Measurements from ENCODE around the gene TBC1D9B.

The TBC1D9B gene

DNA sequence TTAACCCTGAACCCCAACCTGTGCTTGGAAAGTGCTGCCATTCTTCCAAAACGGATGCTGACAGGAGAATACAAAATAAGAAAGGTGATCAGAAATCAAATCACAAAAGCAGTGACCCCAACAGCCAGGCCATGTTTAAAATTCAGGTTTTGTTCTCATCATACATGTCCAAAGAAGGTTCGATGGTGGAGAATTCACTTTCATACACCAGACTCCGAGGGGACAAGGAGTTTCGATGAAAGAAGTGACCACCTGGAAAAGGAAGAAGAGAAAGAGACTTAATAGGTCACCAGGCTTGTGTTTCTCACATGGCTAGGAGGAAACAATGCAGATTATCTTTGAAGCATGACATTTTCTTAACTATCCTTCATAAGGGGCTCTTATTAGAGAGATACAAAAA lies 12.5 kb upstream of the TBC1D9B start:
- Histone ChIP-seq H3K9ac (ENCODE audit: low read length in 5 of 5) (no peak overlapping the region), H3K4me3 (ENCODE audit: low read depth in 1 of 5, low read length in 5 of 5) (no peak overlapping the region), H3K36me3 (ENCODE audit: control insufficient read depth in 5 of 5, insufficient read depth in 5 of 5, low read length in 5 of 5) (no peaks in the 10 kb centered on the region), H3K27me3 (ENCODE audit: control insufficient read depth in 5 of 5, insufficient read depth in 4 of 5, low read length in 5 of 5) (peaks cover 0 to 3% (median 0%) of the 10 kb centered on the region in 5 donors), H3K27ac (ENCODE audit: low read depth, low read length) (no peak overlapping the region), H3K9me3 (ENCODE audit: control insufficient read depth in 5 of 5, low read length in 5 of 5) (no peaks in the 10 kb centered on the region), H3K4me1 (ENCODE audit: control insufficient read depth in 5 of 5, insufficient read depth in 5 of 5, low read length in 5 of 5) (no peaks in the 10 kb centered on the region)

GRCh38 chr5:179919487-179920060 lies 11.9 kb upstream of the TBC1D9B start:
- Histone ChIP-seq H3K27me3 (ENCODE audit: control insufficient read depth in 5 of 5, insufficient read depth in 4 of 5, low read length in 5 of 5) (peaks cover 0 to 3% (median 0%) of the 10 kb centered on the region in 5 donors), H3K9ac (ENCODE audit: low read length in 5 of 5) (no peak overlapping the region), H3K36me3 (ENCODE audit: control insufficient read depth in 5 of 5, insufficient read depth in 5 of 5, low read length in 5 of 5) (no peaks in the 10 kb centered on the region), H3K4me3 (ENCODE audit: low read depth in 1 of 5, low read length in 5 of 5) (no peak overlapping the region), H3K4me1 (ENCODE audit: control insufficient read depth in 5 of 5, insufficient read depth in 5 of 5, low read length in 5 of 5) (no peaks in the 10 kb centered on the region), H3K27ac (ENCODE audit: low read depth, low read length) (no peak overlapping the region), H3K9me3 (ENCODE audit: control insufficient read depth in 5 of 5, low read length in 5 of 5) (no peaks in the 10 kb centered on the region)

GRCh38 chr5:179918742-179919486 lies 11.2 kb upstream of the TBC1D9B start:
- Histone ChIP-seq H3K36me3 (ENCODE audit: control insufficient read depth in 5 of 5, insufficient read depth in 5 of 5, low read length in 5 of 5) (no peaks in the 10 kb centered on the region), H3K4me3 (ENCODE audit: low read depth in 1 of 5, low read length in 5 of 5) (no peak overlapping the region), H3K4me1 (ENCODE audit: control insufficient read depth in 5 of 5, insufficient read depth in 5 of 5, low read length in 5 of 5) (peaks cover 0 to 5% (median 0%) of the 10 kb centered on the region in 5 donors), H3K9me3 (ENCODE audit: control insufficient read depth in 5 of 5, low read length in 5 of 5) (no peaks in the 10 kb centered on the region), H3K27me3 (ENCODE audit: control insufficient read depth in 5 of 5, insufficient read depth in 4 of 5, low read length in 5 of 5) (peaks cover 0 to 3% (median 0%) of the 10 kb centered on the region in 5 donors), H3K27ac (ENCODE audit: low read depth, low read length) (no peak overlapping the region), H3K9ac (ENCODE audit: low read length in 5 of 5) (no peak overlapping the region)

DNA sequence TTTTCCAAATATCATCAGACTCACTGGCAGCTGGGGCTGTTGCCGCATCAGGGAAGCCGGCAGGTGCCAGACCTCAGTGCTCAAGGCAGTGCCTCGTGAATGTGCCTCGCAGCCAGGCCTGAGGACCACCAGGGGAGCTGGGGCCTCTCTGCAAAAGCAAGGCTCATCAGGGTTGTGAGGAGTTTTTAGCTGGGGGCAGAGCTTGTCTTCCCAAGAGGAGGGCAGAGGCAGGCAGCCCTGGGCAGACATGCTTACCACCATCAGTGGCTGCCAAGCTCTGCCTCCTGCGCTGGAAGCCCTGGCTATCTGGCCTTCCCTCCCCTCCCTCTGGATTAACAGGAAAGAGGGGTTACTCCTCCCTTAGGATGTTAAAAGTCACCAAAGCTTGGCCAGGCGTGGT lies 8.8 kb upstream of the TBC1D9B start:
- H3K9ac ChIP-seq (ENCODE audit: low read length in 5 of 5): no peak overlapping the region
- no peak overlapping the region for H3K4me3 ChIP-seq (ENCODE audit: low read depth in 1 of 5, low read length in 5 of 5)
- H3K27ac ChIP-seq (ENCODE audit: low read depth, low read length): no peak overlapping the region
- no peaks in the 10 kb centered on the region for H3K36me3 ChIP-seq (ENCODE audit: control insufficient read depth in 5 of 5, insufficient read depth in 5 of 5, low read length in 5 of 5)
- no peaks in the 10 kb centered on the region for H3K9me3 ChIP-seq (ENCODE audit: control insufficient read depth in 5 of 5, low read length in 5 of 5)
- peaks cover 0 to 5% (median 0%) of the 10 kb centered on the region in 5 donors for H3K4me1 ChIP-seq (ENCODE audit: control insufficient read depth in 5 of 5, insufficient read depth in 5 of 5, low read length in 5 of 5)
- peaks cover 0 to 3% (median 0%) of the 10 kb centered on the region in 5 donors for H3K27me3 ChIP-seq (ENCODE audit: control insufficient read depth in 5 of 5, insufficient read depth in 4 of 5, low read length in 5 of 5)

DNA sequence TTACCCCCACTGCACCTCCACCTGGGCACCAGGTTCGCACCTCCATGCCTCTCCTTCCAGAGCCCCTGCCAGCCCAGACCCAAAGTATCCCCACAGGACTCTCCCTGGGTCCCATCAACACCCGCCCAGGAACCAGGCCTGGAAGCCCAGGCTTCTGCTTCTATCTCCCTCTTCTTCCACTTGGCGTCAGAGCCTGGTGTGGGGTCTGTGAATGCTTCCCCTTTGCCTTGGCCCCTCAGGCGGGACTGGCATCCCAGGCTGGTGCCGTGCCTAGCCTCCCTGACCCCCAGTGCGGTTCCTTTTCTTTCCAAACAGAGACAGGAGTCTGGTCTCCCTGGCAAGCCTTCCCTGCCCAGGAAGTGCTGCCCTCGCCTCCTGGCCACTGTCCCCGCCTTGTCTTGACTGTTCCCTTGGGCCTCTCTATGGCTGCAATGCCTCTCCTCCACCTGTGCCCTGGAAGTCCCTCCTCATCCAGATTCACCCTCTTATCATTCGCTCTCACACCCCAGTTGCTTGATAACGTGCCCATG lies 7.8 kb upstream of the TBC1D9B start:
- Histone ChIP-seq H3K36me3 (ENCODE audit: control insufficient read depth in 5 of 5, insufficient read depth in 5 of 5, low read length in 5 of 5) (no peaks in the 10 kb centered on the region), H3K27me3 (ENCODE audit: control insufficient read depth in 5 of 5, insufficient read depth in 4 of 5, low read length in 5 of 5) (peaks cover 0 to 3% (median 0%) of the 10 kb centered on the region in 5 donors), H3K4me1 (ENCODE audit: control insufficient read depth in 5 of 5, insufficient read depth in 5 of 5, low read length in 5 of 5) (peaks cover 0 to 5% (median 0%) of the 10 kb centered on the region in 5 donors), H3K9ac (ENCODE audit: low read length in 5 of 5) (no peak overlapping the region), H3K27ac (ENCODE audit: low read depth, low read length) (no peak overlapping the region), H3K9me3 (ENCODE audit: control insufficient read depth in 5 of 5, low read length in 5 of 5) (no peaks in the 10 kb centered on the region), H3K4me3 (ENCODE audit: low read depth in 1 of 5, low read length in 5 of 5) (no peak overlapping the region)

DNA sequence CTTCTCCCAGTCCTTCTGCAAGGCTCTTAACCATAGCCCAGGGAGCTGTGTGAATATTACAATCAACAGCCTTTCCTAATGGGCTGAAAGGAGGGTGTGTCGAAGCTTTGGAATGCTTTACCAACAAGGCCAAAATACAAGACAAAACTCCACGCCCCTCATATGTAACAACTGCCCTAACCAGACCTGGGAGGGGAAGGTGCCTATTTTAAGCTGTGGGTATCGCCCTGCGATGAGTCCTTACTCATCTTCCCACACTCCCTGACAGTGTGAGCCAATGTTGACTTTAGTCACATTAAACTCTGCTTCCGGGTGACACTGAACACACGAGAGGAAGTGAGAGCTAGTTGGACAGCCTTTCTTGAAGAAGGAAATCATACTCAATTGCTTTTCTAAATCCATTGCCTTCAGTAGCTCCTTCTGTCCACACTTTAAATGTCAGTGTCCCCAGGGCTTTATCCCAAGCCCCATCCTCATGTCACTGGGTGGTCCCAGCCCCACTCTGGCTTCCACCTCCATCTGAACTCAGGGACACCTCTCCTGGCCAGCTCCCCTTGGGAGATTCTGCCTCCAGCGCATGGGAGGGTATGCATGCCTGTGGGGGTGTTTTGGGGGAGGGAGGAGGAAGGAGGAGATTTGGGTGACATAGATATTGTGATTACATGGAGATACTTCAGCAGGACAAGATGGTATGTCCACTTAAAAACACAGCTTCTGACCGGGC lies 6.5 kb upstream of the TBC1D9B start:
- no peaks in the 10 kb centered on the region for H3K36me3 ChIP-seq (ENCODE audit: control insufficient read depth in 5 of 5, insufficient read depth in 5 of 5, low read length in 5 of 5)
- peaks cover 0 to 3% (median 0%) of the 10 kb centered on the region in 5 donors for H3K27me3 ChIP-seq (ENCODE audit: control insufficient read depth in 5 of 5, insufficient read depth in 4 of 5, low read length in 5 of 5)
- peaks cover 0 to 5% (median 0%) of the 10 kb centered on the region in 5 donors for H3K4me1 ChIP-seq (ENCODE audit: control insufficient read depth in 5 of 5, insufficient read depth in 5 of 5, low read length in 5 of 5)
- H3K4me3 ChIP-seq (ENCODE audit: low read depth in 1 of 5, low read length in 5 of 5): no peak overlapping the region
- no peaks in the 10 kb centered on the region for H3K9me3 ChIP-seq (ENCODE audit: control insufficient read depth in 5 of 5, low read length in 5 of 5)
- no peak overlapping the region for H3K27ac ChIP-seq (ENCODE audit: low read depth, low read length)
- H3K9ac ChIP-seq (ENCODE audit: low read length in 5 of 5): no peak overlapping the region

GRCh38 chr5:179913461-179913860 lies 5.8 kb upstream of the TBC1D9B start:
- H3K9ac ChIP-seq (ENCODE audit: low read length in 5 of 5): no peak overlapping the region
- peaks cover 0 to 3% (median 0%) of the 10 kb centered on the region in 5 donors for H3K27me3 ChIP-seq (ENCODE audit: control insufficient read depth in 5 of 5, insufficient read depth in 4 of 5, low read length in 5 of 5)
- H3K36me3 ChIP-seq (ENCODE audit: control insufficient read depth in 5 of 5, insufficient read depth in 5 of 5, low read length in 5 of 5): no peaks in the 10 kb centered on the region
- peaks cover 0 to 10% (median 4%) of the 10 kb centered on the region in 5 donors for H3K4me1 ChIP-seq (ENCODE audit: control insufficient read depth in 5 of 5, insufficient read depth in 5 of 5, low read length in 5 of 5)
- no peak overlapping the region for H3K27ac ChIP-seq (ENCODE audit: low read depth, low read length)
- no peaks in the 10 kb centered on the region for H3K9me3 ChIP-seq (ENCODE audit: control insufficient read depth in 5 of 5, low read length in 5 of 5)
- no peak overlapping the region for H3K4me3 ChIP-seq (ENCODE audit: low read depth in 1 of 5, low read length in 5 of 5)

GRCh38 chr5:179912951-179913350 lies 5.3 kb upstream of the TBC1D9B start:
- no peaks in the 10 kb centered on the region for H3K36me3 ChIP-seq (ENCODE audit: control insufficient read depth in 5 of 5, insufficient read depth in 5 of 5, low read length in 5 of 5)
- H3K4me1 ChIP-seq (ENCODE audit: control insufficient read depth in 5 of 5, insufficient read depth in 5 of 5, low read length in 5 of 5): peaks cover 0 to 15% (median 9%) of the 10 kb centered on the region in 5 donors
- no peak overlapping the region for H3K4me3 ChIP-seq (ENCODE audit: low read depth in 1 of 5, low read length in 5 of 5)
- no peak overlapping the region for H3K9ac ChIP-seq (ENCODE audit: low read length in 5 of 5)
- peaks cover 0 to 3% (median 0%) of the 10 kb centered on the region in 5 donors for H3K27me3 ChIP-seq (ENCODE audit: control insufficient read depth in 5 of 5, insufficient read depth in 4 of 5, low read length in 5 of 5)
- H3K27ac ChIP-seq (ENCODE audit: low read depth, low read length): no peak overlapping the region
- no peaks in the 10 kb centered on the region for H3K9me3 ChIP-seq (ENCODE audit: control insufficient read depth in 5 of 5, low read length in 5 of 5)

- no peak overlapping the region for H3K9ac ChIP-seq (ENCODE audit: low read length in 5 of 5)
These were observed 4.7 kb upstream of the TBC1D9B start for GRCh38 chr5:179912386-179912785.

GRCh38 chr5:179909224-179909623 lies 1.5 kb upstream of the TBC1D9B start:
- Histone ChIP-seq H3K9ac (ENCODE audit: low read length in 5 of 5) (no peak overlapping the region), H3K9me3 (ENCODE audit: control insufficient read depth in 5 of 5, low read length in 5 of 5) (no peaks in the 10 kb centered on the region), H3K4me1 (ENCODE audit: control insufficient read depth in 5 of 5, insufficient read depth in 5 of 5, low read length in 5 of 5) (peaks cover 0 to 28% (median 23%) of the 10 kb centered on the region in 5 donors), H3K4me3 (ENCODE audit: low read depth in 1 of 5, low read length in 5 of 5) (no peak overlapping the region), H3K36me3 (ENCODE audit: control insufficient read depth in 5 of 5, insufficient read depth in 5 of 5, low read length in 5 of 5) (peaks cover 0 to 9% (median 4%) of the 10 kb centered on the region in 5 donors), H3K27ac (ENCODE audit: low read depth, low read length) (no peak overlapping the region), H3K27me3 (ENCODE audit: control insufficient read depth in 5 of 5, insufficient read depth in 4 of 5, low read length in 5 of 5) (no peaks in the 10 kb centered on the region)

More at GRCh38 chr5:179912386-179912785, 4.7 kb upstream of the TBC1D9B start:
- peaks cover 0 to 16% (median 9%) of the 10 kb centered on the region in 5 donors for H3K4me1 ChIP-seq (ENCODE audit: control insufficient read depth in 5 of 5, insufficient read depth in 5 of 5, low read length in 5 of 5)
- H3K9me3 ChIP-seq (ENCODE audit: control insufficient read depth in 5 of 5, low read length in 5 of 5): no peaks in the 10 kb centered on the region
- no peak overlapping the region for H3K4me3 ChIP-seq (ENCODE audit: low read depth in 1 of 5, low read length in 5 of 5)
- no peak overlapping the region for H3K27ac ChIP-seq (ENCODE audit: low read depth, low read length)
- H3K36me3 ChIP-seq (ENCODE audit: control insufficient read depth in 5 of 5, insufficient read depth in 5 of 5, low read length in 5 of 5): no peaks in the 10 kb centered on the region
- peaks cover 0 to 3% (median 0%) of the 10 kb centered on the region in 5 donors for H3K27me3 ChIP-seq (ENCODE audit: control insufficient read depth in 5 of 5, insufficient read depth in 4 of 5, low read length in 5 of 5)
